OCI-LY1 (cell line): ENCODE data around the gene CETN1.

Experiments
- H2AFZ ChIP-seq: fragments of 200-600 bp; sonication (generic), shearing (Covaris generic); 2 replicates; pipeline ENCODE4 v1.6.0; 2014; ENCODE audit warnings: antibody characterized with exemption, mild to moderate bottlenecking, low read length
- H3F3A ChIP-seq: fragments of 200-600 bp; sonication (generic), shearing (Covaris generic); 2 replicates; pipeline ENCODE4 v1.6.0; 2014; ENCODE audit warnings: mild to moderate bottlenecking, antibody characterized with exemption, low read length, moderate library complexity; ENCODE audit not compliant: insufficient read depth
- H3K27ac ChIP-seq: fragments of 200-600 bp; sonication (generic); 2 replicates; pipeline ENCODE4 v1.5.1; 2014; ENCODE audit warnings: low read length, mixed run types, mild to moderate bottlenecking, low read depth; ENCODE audit not compliant: poor library complexity, severe bottlenecking
- H3K27me3 ChIP-seq: fragments of 200-600 bp; sonication (generic); 2 replicates; pipeline ENCODE4 v1.6.0; 2014; ENCODE audit warnings: antibody characterized with exemption, mild to moderate bottlenecking, low read length, moderate library complexity; ENCODE audit not compliant: insufficient read depth
- H3K36me3 ChIP-seq: fragments of 200-600 bp; sonication (generic); 2 replicates; pipeline ENCODE4 v1.6.1; 2014; ENCODE audit warnings: mild to moderate bottlenecking, antibody characterized with exemption, low read length, moderate library complexity, mixed read lengths; ENCODE audit not compliant: insufficient read depth
- H3K4me1 ChIP-seq: fragments of 200-600 bp; sonication (generic); 2 replicates; pipeline ENCODE4 v1.5.1; 2014; ENCODE audit warnings: mild to moderate bottlenecking, low read length, moderate library complexity; ENCODE audit not compliant: insufficient read depth, severe bottlenecking
- H3K4me2 ChIP-seq: fragments of 200-600 bp; sonication (generic), shearing (Covaris generic); 2 replicates; pipeline ENCODE4 v1.6.1; 2014; ENCODE audit warnings: low read length
- H3K4me3 ChIP-seq: fragments of 200-600 bp; sonication (generic); 2 replicates; pipeline ENCODE4 v1.5.1; 2014; ENCODE audit warnings: low read length, low read depth, mild to moderate bottlenecking, mixed read lengths; ENCODE audit not compliant: poor library complexity, severe bottlenecking
- H3K79me2 ChIP-seq: fragments of 200-600 bp; shearing (Covaris generic); 2 replicates; pipeline ENCODE4 v1.6.1; 2016; ENCODE audit warnings: mixed run types, low read length, mixed read lengths; ENCODE audit not compliant: insufficient read depth
- H3K9ac ChIP-seq: fragments of 200-600 bp; sonication (generic), shearing (Covaris generic); 2 replicates; pipeline ENCODE4 v1.6.1; 2014; ENCODE audit warnings: mild to moderate bottlenecking, low read length, mixed read lengths
- H3K9me2 ChIP-seq: fragments of 200-600 bp; sonication (generic), shearing (Covaris generic); 2 replicates; pipeline ENCODE4 v1.6.1; 2014; ENCODE audit warnings: low read depth, mild to moderate bottlenecking, low read length, mixed read lengths
- H3K9me3 ChIP-seq: fragments of 200-600 bp; shearing (Covaris generic); 2 replicates; pipeline ENCODE4 v1.6.1; 2014; ENCODE audit warnings: low read length, mixed read lengths
- H4K20me1 ChIP-seq: fragments of 200-600 bp; sonication (generic), shearing (Covaris generic); 2 replicates; pipeline ENCODE4 v1.6.0; 2016; ENCODE audit warnings: mild to moderate bottlenecking, low read length; ENCODE audit not compliant: insufficient read depth
- CTCF ChIP-seq: fragments of 200-600 bp; sonication (generic), shearing (Covaris generic); IDR thresholded peaks from 2 replicates; pipeline ENCODE4 v1.5.1; 2017; ENCODE audit warnings: mild to moderate bottlenecking, antibody characterized with exemption, low read length, moderate library complexity, mixed read lengths
- EZH2 ChIP-seq: fragments of 200-600 bp; sonication (generic), shearing (Covaris generic); IDR thresholded peaks from 2 replicates; pipeline ENCODE4 v1.8.0; 2017; ENCODE audit warnings: borderline replicate concordance, mixed run types, mild to moderate bottlenecking, antibody characterized with exemption, low read length, moderate library complexity, mixed read lengths

Gene CETN1

GRCh38 chr18:607930-608329, 27.8 kb downstream of the CETN1 start:
- Histone ChIP-seq H3K9me3 (no peaks in the 10 kb centered on the region), H4K20me1 (no peaks in the 10 kb centered on the region), H3K4me1 (no peaks in the 10 kb centered on the region), H3K27ac (no peak overlapping the region), H3F3A (no peaks in the 10 kb centered on the region), H2AFZ (no peak overlapping the region), H3K4me2 (no peak overlapping the region), H3K9me2 (no peaks in the 10 kb centered on the region), H3K27me3 (no peaks in the 10 kb centered on the region), H3K36me3 (no peaks in the 10 kb centered on the region), H3K79me2 (no peaks in the 10 kb centered on the region), H3K9ac (no peak overlapping the region), H3K4me3 (no peak overlapping the region)
- TF ChIP-seq CTCF (no peak), EZH2 (no peak)

- Histone ChIP-seq H3K4me2 (no peak overlapping the region), H3K27ac (no peak overlapping the region), H3K4me1 (no peaks in the 10 kb centered on the region), H3K79me2 (no peaks in the 10 kb centered on the region), H2AFZ (no peak overlapping the region), H3K27me3 (no peaks in the 10 kb centered on the region), H3K9ac (no peak overlapping the region), H3K36me3 (no peaks in the 10 kb centered on the region), H3K9me3 (no peaks in the 10 kb centered on the region), H4K20me1 (no peaks in the 10 kb centered on the region), H3K9me2 (no peaks in the 10 kb centered on the region), H3K4me3 (no peak overlapping the region), H3F3A (no peaks in the 10 kb centered on the region)
- TF ChIP-seq EZH2, result no peak
- no peak for TF ChIP-seq CTCF
Observed at GRCh38 chr18:610214-610928, 30.2 kb downstream of the CETN1 start.

- H3K27ac ChIP-seq, result no peak overlapping the region
- no peaks in the 10 kb centered on the region for H3K9me2 ChIP-seq
- H3K27me3 ChIP-seq, result no peaks in the 10 kb centered on the region
- no peak overlapping the region for H3K9ac ChIP-seq
- TF ChIP-seq EZH2 (no peak), CTCF (no peak)
- H3K4me2 ChIP-seq, result no peak overlapping the region
- H3K4me1 ChIP-seq, result no peaks in the 10 kb centered on the region
- no peak overlapping the region for H3K4me3 ChIP-seq
- no peaks in the 10 kb centered on the region for H3K9me3 ChIP-seq
- no peaks in the 10 kb centered on the region for H3F3A ChIP-seq
- H4K20me1 ChIP-seq, result no peaks in the 10 kb centered on the region
- H3K79me2 ChIP-seq, result no peaks in the 10 kb centered on the region
- H3K36me3 ChIP-seq, result no peaks in the 10 kb centered on the region
- H2AFZ ChIP-seq, result no peak overlapping the region
Observed at GRCh38 chr18:612156-612555, 32.0 kb downstream of the CETN1 start.
